GM21423 (cell line): Measurements from ENCODE around the gene EXD3.
"Not testable (repeated sequence)": the region's sequence is repeated elsewhere in the genome, so short reads cannot be mapped to it uniquely, and the experiment has no call there.

ENCODE experiments used
- ATAC-seq: cut with Tn5 transposase; IDR thresholded peaks from one replicate; pipeline ENCODE4 v1.9.1; 2021; ENCODE audit warnings: mild to moderate bottlenecking, moderate library complexity; ENCODE audit not compliant: unreplicated experiment

EXD3 gene

GRCh38 chr9:137383784-137384756 is 38.9 kb downstream of the EXD3 start:
- ATAC-seq: no peak

- no peak for ATAC-seq
Measured at GRCh38 chr9:137383081-137383783, 39.7 kb downstream of the EXD3 start.

GRCh38 chr9:137382444-137383080 is 40.4 kb downstream of the EXD3 start:
- ATAC-seq: no peak

- ATAC-seq: no peak
Measured at GRCh38 chr9:137381501-137382443, 41.2 kb downstream of the EXD3 start.

- ATAC-seq: no peak
Measured at GRCh38 chr9:137380606-137381005, 42.4 kb downstream of the EXD3 start.

GRCh38 chr9:137380171-137380570 is 42.8 kb downstream of the EXD3 start:
- no peak for ATAC-seq

- ATAC-seq: no peak
Measured at GRCh38 chr9:137379761-137380161, 43.2 kb downstream of the EXD3 start.

- not testable (repeated sequence) for ATAC-seq
Measured at GRCh38 chr9:137378688-137379410, 44.1 kb downstream of the EXD3 start.

GRCh38 chr9:137376386-137376785 is 46.6 kb downstream of the EXD3 start:
- ATAC-seq: no peak

- no peak for ATAC-seq
Measured at GRCh38 chr9:137375321-137376058, 47.5 kb downstream of the EXD3 start.

- ATAC-seq: no peak
Measured at GRCh38 chr9:137374131-137374845, 48.7 kb downstream of the EXD3 start.

- no peak for ATAC-seq
Measured at GRCh38 chr9:137373611-137373980, 49.4 kb downstream of the EXD3 start.

GRCh38 chr9:137372693-137373610 is 50.0 kb downstream of the EXD3 start:
- no peak for ATAC-seq

GRCh38 chr9:137371946-137372651 is 50.9 kb downstream of the EXD3 start:
- no peak for ATAC-seq

GRCh38 chr9:137371521-137371941 is 51.4 kb downstream of the EXD3 start:
- ATAC-seq: no peak

- no peak for ATAC-seq
Measured at GRCh38 chr9:137370865-137371520, 52.0 kb downstream of the EXD3 start.
